ENCODE measurements around the gene MYO1D.
"Not testable (repeated sequence)": the region's sequence is repeated elsewhere in the genome, so short reads cannot be mapped to it uniquely, and the experiment has no call there.

Gene MYO1D

DNA sequence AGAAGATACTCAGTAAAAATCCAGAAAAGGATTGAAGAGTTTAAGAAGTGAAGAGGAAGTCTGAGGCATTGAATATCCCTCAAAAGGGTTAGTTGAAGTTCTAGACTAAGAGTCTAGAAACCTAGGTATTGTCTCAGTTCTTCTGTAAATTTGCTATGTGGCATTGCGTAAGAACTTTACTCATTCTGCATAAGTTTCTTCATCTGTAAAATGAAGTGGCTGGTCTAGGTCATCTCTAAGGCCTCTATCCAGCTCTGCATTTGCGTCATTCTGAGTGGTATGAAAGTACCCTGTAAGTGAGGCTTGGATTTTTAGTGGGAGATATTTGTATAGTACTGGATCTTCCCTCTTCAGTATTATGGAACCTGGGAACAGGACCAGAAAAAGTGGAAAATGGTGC is 130.2 kb downstream of the MYO1D start:
- H3K27ac ChIP-seq, result peak overlapping the region; percentile 23
- DNase-seq, result peak; percentile 33
- in situ Hi-C loops (cut with HindIII; ENCODE audit: low pct_ligation_motif_present, low sequenced_read_pairs), result no loop called here
- TF ChIP-seq, protein P1, sequence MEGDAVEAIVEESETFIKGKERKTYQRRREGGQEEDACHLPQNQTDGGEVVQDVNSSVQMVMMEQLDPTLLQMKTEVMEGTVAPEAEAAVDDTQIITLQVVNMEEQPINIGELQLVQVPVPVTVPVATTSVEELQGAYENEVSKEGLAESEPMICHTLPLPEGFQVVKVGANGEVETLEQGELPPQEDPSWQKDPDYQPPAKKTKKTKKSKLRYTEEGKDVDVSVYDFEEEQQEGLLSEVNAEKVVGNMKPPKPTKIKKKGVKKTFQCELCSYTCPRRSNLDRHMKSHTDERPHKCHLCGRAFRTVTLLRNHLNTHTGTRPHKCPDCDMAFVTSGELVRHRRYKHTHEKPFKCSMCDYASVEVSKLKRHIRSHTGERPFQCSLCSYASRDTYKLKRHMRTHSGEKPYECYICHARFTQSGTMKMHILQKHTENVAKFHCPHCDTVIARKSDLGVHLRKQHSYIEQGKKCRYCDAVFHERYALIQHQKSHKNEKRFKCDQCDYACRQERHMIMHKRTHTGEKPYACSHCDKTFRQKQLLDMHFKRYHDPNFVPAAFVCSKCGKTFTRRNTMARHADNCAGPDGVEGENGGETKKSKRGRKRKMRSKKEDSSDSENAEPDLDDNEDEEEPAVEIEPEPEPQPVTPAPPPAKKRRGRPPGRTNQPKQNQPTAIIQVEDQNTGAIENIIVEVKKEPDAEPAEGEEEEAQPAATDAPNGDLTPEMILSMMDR (IDR thresholded peaks at IDR 0.05; ENCODE audit: low read depth, low read length, missing control alignments), result no peak
- H3K36me3 ChIP-seq (replicated peaks), result no peaks in the 10 kb centered on the region
- no peaks in the 10 kb centered on the region for H3K27me3 ChIP-seq (replicated peaks)
- H3K4me3 ChIP-seq (ENCODE audit: low read depth, low read length), result no peak overlapping the region

DNA sequence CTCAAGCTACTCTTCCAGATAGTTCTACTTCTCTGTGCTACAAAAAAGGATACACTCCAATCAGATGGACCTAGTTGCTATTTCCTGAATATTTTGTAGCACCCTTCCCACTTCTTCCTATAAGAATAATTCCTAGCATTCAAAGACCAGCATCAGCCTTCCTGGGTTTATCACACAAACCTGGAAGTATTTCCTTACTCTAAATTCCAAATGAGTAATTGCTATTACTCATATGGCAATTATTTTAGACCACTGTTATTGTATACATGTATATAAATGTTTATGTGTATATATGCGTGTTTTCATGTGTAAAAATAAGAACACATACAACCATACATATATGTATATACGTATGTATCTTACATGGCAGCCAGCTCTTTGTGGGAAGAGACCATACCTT is 130.6 kb downstream of the MYO1D start:
- H3K27ac ChIP-seq, result peak overlapping the region; percentile 23
- no peaks in the 10 kb centered on the region for H3K36me3 ChIP-seq (replicated peaks)
- no peak for DNase-seq
- in situ Hi-C loops (cut with HindIII; ENCODE audit: low pct_ligation_motif_present, low sequenced_read_pairs), result no loop called here
- no peak overlapping the region for H3K4me3 ChIP-seq (ENCODE audit: low read depth, low read length)
- H3K27me3 ChIP-seq (replicated peaks), result no peaks in the 10 kb centered on the region
- TF ChIP-seq, protein P1 (IDR thresholded peaks at IDR 0.05; ENCODE audit: low read depth, low read length, missing control alignments), result no peak

DNA sequence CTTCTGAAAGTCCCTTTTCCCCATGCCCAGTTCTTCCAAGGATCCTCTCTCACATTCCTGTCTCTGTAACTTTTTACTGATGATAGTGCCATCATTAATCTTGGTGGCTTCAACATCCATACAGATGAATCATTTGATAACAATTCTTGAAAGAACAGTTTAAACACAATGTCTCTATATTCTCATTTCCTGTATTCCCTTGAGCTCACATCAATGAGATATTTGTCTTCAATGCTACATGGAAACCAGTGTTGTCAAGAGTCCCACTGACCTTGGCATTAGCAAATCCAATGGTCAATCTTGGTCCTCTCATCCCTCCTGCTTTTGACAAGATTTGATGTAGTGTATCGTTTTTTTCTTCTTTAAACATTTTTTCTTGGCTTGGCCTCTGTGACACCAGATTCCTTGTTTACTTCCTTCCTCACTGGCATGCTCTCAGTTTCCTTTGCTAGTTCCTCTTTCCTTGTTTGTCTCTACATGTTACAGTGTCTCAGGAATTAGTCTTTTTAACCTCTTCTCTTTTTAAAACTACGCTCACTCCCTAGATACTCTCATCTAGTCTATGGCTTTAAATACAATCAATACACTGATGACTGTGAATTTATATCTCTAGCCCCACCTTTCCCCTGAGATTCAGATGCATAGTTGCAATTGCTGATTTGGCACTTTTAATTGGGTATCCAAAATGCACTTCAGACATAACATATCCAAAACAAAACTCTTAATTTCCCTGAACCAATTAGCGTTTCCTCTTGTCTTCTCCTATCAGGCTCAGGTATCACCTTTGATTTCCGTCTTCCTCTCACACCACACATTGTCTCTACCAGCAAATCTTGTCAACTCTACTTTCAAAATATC is 134.0 kb downstream of the MYO1D start:
- no peak overlapping the region for H3K4me3 ChIP-seq (ENCODE audit: low read depth, low read length)
- no peak for DNase-seq
- H3K36me3 ChIP-seq (replicated peaks), result no peaks in the 10 kb centered on the region
- H3K27me3 ChIP-seq (replicated peaks), result no peaks in the 10 kb centered on the region
- TF ChIP-seq, protein P1 (IDR thresholded peaks at IDR 0.05; ENCODE audit: low read depth, low read length, missing control alignments), result no peak
- peak overlapping the region; percentile 27 for H3K27ac ChIP-seq
- in situ Hi-C loops (cut with HindIII; ENCODE audit: low pct_ligation_motif_present, low sequenced_read_pairs), result no loop called here

DNA sequence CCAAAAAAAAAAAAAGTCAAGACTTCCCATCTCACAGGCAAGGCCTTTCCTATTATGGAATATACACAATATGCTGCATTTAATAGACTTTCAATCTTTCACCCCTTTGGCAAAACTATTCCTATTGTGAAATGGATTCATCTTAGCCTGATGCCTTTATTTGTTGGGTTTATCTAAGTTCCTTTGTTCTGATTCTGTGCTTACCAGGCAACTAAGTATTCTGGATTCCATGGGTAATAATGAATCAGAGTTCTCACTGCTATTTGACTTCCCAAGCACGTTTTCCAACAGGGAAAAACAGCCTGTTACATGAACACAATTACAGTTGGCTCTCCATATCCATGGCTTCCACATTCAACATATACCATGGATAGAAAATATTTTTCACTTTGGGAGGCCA is 135.5 kb downstream of the MYO1D start:
- H3K4me3 ChIP-seq (ENCODE audit: low read depth, low read length), result no peak overlapping the region
- DNase-seq, result no peak
- in situ Hi-C loops (cut with HindIII; ENCODE audit: low pct_ligation_motif_present, low sequenced_read_pairs), result no loop called here
- TF ChIP-seq, protein P1 (IDR thresholded peaks at IDR 0.05; ENCODE audit: low read depth, low read length, missing control alignments), result no peak
- no peak overlapping the region for H3K27ac ChIP-seq
- H3K27me3 ChIP-seq (replicated peaks), result no peaks in the 10 kb centered on the region
- H3K36me3 ChIP-seq (replicated peaks), result no peaks in the 10 kb centered on the region

DNA sequence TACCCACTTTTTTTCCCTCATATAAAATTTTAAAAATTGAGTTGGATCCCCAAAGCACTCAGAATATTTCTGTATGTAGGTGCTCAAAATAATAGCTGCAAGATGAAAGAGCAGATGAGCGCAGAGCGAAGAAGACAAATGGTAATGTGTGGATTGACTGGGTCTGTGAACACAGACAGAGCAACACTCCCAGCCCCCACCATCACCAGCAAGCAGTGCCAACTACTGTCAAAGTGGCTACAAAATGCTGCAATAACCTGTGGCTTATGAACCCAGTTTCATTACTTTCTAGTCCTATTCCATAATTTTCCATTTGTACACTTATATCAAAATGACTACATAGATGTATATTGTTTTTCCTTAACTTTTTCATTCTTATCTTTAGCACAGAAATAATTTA is 137.2 kb downstream of the MYO1D start:
- TF ChIP-seq, protein P1 (IDR thresholded peaks at IDR 0.05; ENCODE audit: low read depth, low read length, missing control alignments), result no peak
- H3K27me3 ChIP-seq (replicated peaks), result no peaks in the 10 kb centered on the region
- no peak overlapping the region for H3K27ac ChIP-seq
- H3K4me3 ChIP-seq (ENCODE audit: low read depth, low read length), result no peak overlapping the region
- no peak for DNase-seq
- no peaks in the 10 kb centered on the region for H3K36me3 ChIP-seq (replicated peaks)
- in situ Hi-C loops (cut with HindIII; ENCODE audit: low pct_ligation_motif_present, low sequenced_read_pairs), result no loop called here

DNA sequence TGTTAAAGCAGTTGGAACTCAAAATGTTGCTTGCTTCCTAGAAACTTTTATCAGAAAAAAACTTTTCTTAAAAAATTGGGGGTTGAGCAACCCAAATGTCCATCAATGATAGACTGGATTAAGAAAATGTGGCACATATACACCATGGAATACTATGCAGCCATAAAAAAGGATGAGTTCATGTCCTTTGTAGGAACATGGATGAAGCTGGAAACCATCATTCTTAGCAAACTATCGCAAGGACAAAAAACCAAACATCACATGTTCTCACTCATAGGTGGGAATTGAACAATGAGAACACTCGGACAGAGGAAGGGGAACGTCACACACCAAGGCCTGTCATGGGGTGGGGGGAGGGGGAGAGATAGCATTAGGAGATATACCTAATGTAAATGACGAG is 137.8 kb downstream of the MYO1D start:
- H3K27me3 ChIP-seq (replicated peaks); DNase-seq; H3K36me3 ChIP-seq (replicated peaks); H3K4me3 ChIP-seq (ENCODE audit: low read depth, low read length); H3K27ac ChIP-seq; in situ Hi-C loops (cut with HindIII; ENCODE audit: low pct_ligation_motif_present, low sequenced_read_pairs): not testable (repeated sequence)

Data from brain microvascular endothelial cell (primary cell).